PC-9 (cell line): ENCODE data around the gene ZNF212.

Experiments
- CTCF ChIP-seq: fragments of 200-600 bp; sonication (generic); conservative IDR thresholded peaks from 2 replicates; pipeline ENCODE4 v1.6.1; 2017; ENCODE audit warnings: mixed run types, antibody characterized with exemption, mild to moderate bottlenecking, moderate library complexity
- EZH2 ChIP-seq: fragments of 200-600 bp; sonication (generic); IDR thresholded peaks from 2 replicates; pipeline ENCODE4 v1.8.0; 2017; ENCODE audit warnings: antibody characterized with exemption, low read depth

- TF ChIP-seq CTCF (no peak), EZH2 (no peak)
Measured at GRCh38 chr7:149224352-149224751, 15.1 kb upstream of the ZNF212 start.
